Measurements from ENCODE around the gene TMEM129.

The TMEM129 gene

DNA sequence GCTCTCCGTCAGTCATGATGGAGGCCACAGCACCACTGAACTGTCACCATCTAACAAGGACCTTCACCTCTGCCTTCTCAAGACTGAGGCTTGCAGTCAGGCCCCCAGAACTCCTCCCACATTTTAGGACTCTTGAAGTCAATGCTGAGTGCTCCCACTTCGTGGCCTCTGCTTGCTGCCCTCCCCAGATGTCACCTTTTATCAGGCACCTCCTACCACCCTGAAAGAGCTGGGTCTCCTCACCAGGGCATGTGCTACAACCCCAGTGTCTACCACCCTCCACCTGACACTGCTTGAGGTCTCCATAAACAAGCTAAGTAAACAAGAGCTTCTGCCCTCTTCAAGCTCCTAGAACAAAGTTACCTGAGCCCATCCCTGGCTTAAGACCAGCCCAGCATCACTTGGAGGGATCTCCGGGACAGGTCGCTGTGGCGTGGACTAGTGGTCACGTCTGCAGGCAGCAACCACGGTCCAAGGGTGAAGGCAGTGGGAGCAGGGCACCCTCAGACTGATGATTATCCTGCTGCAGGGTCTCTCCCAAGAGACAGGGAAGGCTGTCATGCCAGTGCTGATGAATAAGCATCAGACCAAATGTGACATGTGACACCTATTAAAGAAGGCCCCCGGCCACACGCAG is 29.3 kb downstream of the TMEM129 start:
- no peak overlapping the region for H3K4me3 ChIP-seq (ENCODE audit: low read depth in 1 of 2, low read length in 1 of 2)
- peaks cover 35% of the 10 kb centered on the region for H3K36me3 ChIP-seq
- TF ChIP-seq, protein P1, sequence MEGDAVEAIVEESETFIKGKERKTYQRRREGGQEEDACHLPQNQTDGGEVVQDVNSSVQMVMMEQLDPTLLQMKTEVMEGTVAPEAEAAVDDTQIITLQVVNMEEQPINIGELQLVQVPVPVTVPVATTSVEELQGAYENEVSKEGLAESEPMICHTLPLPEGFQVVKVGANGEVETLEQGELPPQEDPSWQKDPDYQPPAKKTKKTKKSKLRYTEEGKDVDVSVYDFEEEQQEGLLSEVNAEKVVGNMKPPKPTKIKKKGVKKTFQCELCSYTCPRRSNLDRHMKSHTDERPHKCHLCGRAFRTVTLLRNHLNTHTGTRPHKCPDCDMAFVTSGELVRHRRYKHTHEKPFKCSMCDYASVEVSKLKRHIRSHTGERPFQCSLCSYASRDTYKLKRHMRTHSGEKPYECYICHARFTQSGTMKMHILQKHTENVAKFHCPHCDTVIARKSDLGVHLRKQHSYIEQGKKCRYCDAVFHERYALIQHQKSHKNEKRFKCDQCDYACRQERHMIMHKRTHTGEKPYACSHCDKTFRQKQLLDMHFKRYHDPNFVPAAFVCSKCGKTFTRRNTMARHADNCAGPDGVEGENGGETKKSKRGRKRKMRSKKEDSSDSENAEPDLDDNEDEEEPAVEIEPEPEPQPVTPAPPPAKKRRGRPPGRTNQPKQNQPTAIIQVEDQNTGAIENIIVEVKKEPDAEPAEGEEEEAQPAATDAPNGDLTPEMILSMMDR (IDR thresholded peaks at IDR 0.05), result no peak
- H3K4me1 ChIP-seq (ENCODE audit: control insufficient read depth in 1 of 2, insufficient read depth in 1 of 2, low read depth in 1 of 2, low read length in 1 of 2), result peaks cover 10 to 12% of the 10 kb centered on the region in 2 experiments
- no peak overlapping the region for H3K27ac ChIP-seq
- H3K9me3 ChIP-seq, result no peaks in the 10 kb centered on the region
- no peaks in the 10 kb centered on the region for H3K27me3 ChIP-seq

- TF ChIP-seq, protein P1 (IDR thresholded peaks at IDR 0.05), result no peak
- Histone ChIP-seq H3K9me3 (no peaks in the 10 kb centered on the region), H3K27me3 (no peaks in the 10 kb centered on the region), H3K36me3 (peaks cover 28% of the 10 kb centered on the region), H3K4me3 (ENCODE audit: low read depth in 1 of 2, low read length in 1 of 2) (no peak overlapping the region), H3K27ac (no peak overlapping the region), H3K4me1 (ENCODE audit: control insufficient read depth in 1 of 2, insufficient read depth in 1 of 2, low read depth in 1 of 2, low read length in 1 of 2) (peaks cover 10 to 12% of the 10 kb centered on the region in 2 experiments)
These were observed 30.4 kb downstream of the TMEM129 start for GRCh38 chr4:1690698-1691097.

DNA sequence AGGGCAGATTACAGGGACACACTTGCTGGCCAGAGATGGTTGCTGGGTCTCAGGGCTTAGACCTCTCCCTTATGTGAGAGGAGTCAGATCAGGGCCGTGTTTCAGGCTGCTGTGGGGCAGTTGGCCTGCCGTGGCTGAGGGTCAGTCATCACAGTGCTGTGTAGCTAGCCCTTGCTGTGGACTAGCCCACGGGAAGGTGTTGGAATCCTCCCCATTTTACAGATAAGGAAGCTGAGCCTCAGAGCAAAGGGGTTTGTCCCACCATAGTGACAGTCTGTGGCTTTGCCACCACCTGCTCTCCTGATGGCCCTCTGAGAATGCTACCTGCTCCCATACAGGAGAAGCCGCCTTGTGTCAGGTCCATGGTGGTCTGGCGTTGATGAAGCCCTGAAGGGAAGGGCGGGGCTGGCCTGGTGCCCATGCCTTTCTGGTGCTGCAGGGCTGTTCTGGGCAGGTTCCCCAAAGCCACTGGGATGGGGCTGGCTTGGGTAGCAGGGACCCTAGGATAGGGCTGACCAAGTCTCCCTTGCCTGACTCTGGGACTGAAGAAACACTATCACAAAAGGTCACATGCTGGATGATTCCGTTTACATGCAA is 34.6 kb downstream of the TMEM129 start:
- TF ChIP-seq, protein P1 (IDR thresholded peaks at IDR 0.05), result no peak
- no peaks in the 10 kb centered on the region for H3K9me3 ChIP-seq
- H3K36me3 ChIP-seq, result peaks cover 10% of the 10 kb centered on the region
- no peak overlapping the region for H3K4me3 ChIP-seq (ENCODE audit: low read depth in 1 of 2, low read length in 1 of 2)
- H3K27ac ChIP-seq, result no peak overlapping the region
- peaks cover 12% of the 10 kb centered on the region for H3K27me3 ChIP-seq
- H3K4me1 ChIP-seq (ENCODE audit: control insufficient read depth in 1 of 2, insufficient read depth in 1 of 2, low read depth in 1 of 2, low read length in 1 of 2), result peaks cover 17 to 20% of the 10 kb centered on the region in 2 experiments

GRCh38 chr4:1685235-1686150 is 35.6 kb downstream of the TMEM129 start:
- Histone ChIP-seq H3K36me3 (no peaks in the 10 kb centered on the region), H3K9me3 (no peaks in the 10 kb centered on the region), H3K4me3 (ENCODE audit: low read depth in 1 of 2, low read length in 1 of 2) (peak overlapping the region in 1 of 2 experiments; percentile 67), H3K27me3 (peaks cover 12% of the 10 kb centered on the region), H3K4me1 (ENCODE audit: control insufficient read depth in 1 of 2, insufficient read depth in 1 of 2, low read depth in 1 of 2, low read length in 1 of 2) (peaks cover 17 to 20% of the 10 kb centered on the region in 2 experiments), H3K27ac (no peak overlapping the region)
- TF ChIP-seq, protein P1 (IDR thresholded peaks at IDR 0.05), result no peak

DNA sequence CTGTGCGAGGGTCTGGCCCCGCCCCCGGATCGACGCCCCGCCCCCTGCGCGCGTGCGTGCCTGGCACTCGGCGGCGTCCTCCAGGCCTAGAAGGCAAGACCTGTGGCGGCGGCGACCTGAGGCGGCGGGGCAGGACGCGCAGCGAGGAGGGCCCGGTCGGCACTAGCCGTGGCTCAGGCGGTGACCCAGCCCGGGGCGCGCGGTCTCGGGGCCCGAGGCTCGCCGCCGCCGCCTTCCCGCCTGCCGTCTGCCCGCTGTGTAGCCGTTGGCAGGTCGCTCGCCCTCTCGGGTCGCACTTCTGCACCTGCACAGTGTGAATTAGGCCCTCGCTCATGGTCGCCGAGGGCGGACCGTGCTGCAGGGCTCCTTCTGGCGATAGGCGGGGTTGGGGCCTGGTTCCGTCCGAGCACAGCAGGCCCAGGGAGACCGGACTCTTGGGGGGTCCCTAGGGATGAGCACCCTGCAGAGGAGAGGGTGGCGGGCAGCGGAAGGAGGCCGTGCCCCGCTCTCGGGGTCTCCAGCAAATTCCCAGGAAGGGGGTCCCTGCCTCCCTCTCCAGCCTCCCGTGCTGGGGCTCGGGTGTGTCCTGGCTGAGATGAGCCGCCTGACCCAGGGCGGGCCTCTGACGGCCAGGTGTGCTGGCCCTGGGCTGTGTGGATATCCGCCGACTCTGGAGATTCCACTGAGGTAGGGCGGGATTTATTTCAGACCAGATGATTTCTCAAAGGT is 36.5 kb downstream of the TMEM129 start:
- Histone ChIP-seq H3K27me3 (peaks cover 12% of the 10 kb centered on the region), H3K4me1 (ENCODE audit: control insufficient read depth in 1 of 2, insufficient read depth in 1 of 2, low read depth in 1 of 2, low read length in 1 of 2) (peaks cover 17 to 20% of the 10 kb centered on the region in 2 experiments), H3K27ac (peak overlapping the region; percentile 69), H3K4me3 (ENCODE audit: low read depth in 1 of 2, low read length in 1 of 2) (peak overlapping the region; percentile 58 to 67), H3K9me3 (no peaks in the 10 kb centered on the region), H3K36me3 (no peaks in the 10 kb centered on the region)
- TF ChIP-seq, protein P1 (IDR thresholded peaks at IDR 0.05), result no peak

All from neutrophil (primary cell).